Measurements from ENCODE around the gene CDK5. TPM values are rescaled to one million over a fixed set of nuclear protein-coding genes. Genes with fewer than 3 reads are reported as not detected.

CDK5 gene
- total RNA-seq, 2 donors from 2014 or later: 2.3 to 6.3 TPM

DNA sequence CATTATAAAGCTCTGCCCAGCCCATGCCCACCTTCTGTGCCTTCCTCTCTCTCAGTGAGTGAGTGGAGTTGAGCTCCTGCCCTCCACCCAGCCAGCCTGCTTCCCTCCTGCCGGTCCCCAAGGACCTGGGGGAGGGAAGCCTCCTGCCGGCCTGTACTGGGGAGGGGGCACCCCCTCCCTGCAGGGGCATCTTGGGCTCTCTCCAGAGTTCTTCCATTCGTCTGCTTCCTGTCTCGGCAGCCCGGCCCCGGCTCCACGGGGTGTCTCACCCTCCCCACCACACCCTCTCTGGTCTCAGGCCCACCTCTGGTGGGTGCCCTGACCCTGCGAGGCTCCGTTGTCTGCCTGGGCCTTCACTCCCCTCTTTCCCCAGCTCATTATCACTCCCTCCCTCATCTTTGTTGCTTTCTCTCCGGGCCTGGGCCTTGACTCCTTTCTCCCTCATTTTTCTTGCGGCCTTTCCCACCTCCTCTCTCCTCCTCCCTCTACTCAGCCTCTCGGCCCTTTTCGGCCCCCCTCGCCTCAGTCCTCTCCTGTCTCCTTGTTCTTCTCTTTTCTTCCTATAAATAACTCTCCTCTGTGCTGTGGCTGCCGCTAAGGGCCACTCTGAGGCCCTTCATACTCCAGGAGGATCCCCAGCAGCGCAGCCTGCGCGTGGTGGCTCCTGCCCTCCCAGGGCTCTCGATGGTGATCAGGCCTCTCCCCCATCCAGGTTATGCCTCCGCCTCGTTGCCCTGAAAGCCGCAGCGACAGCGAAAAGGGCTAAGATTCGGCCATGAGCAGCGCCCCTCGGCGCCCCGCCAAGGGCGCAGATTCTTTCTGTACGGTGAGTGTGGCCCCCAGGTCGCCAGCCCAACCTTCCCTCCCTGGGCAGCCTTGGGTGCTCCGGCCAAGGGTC, 3.8 kb upstream of the CDK5 start:
- H3K4me1 ChIP-seq: peaks cover 70% of the 10 kb centered on the region
- no peak for TF ChIP-seq POLR2A (IDR thresholded peaks at IDR 0.05)
- TF ChIP-seq, protein P1, sequence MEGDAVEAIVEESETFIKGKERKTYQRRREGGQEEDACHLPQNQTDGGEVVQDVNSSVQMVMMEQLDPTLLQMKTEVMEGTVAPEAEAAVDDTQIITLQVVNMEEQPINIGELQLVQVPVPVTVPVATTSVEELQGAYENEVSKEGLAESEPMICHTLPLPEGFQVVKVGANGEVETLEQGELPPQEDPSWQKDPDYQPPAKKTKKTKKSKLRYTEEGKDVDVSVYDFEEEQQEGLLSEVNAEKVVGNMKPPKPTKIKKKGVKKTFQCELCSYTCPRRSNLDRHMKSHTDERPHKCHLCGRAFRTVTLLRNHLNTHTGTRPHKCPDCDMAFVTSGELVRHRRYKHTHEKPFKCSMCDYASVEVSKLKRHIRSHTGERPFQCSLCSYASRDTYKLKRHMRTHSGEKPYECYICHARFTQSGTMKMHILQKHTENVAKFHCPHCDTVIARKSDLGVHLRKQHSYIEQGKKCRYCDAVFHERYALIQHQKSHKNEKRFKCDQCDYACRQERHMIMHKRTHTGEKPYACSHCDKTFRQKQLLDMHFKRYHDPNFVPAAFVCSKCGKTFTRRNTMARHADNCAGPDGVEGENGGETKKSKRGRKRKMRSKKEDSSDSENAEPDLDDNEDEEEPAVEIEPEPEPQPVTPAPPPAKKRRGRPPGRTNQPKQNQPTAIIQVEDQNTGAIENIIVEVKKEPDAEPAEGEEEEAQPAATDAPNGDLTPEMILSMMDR (IDR thresholded peaks at IDR 0.05): no peak
- intact Hi-C loops (cut with DNase I): no loop called here
- ATAC-seq (no peak), DNase-seq (no peak)
- H3K36me3 ChIP-seq (replicated peaks in 1 of 2; ENCODE audit: insufficient read depth in 1 of 2, low read depth in 2 of 2): peaks cover 2 to 6% of the 10 kb centered on the region in 2 donors
- no peaks in the 10 kb centered on the region for H3K9me3 ChIP-seq
- H3K27ac ChIP-seq: peak overlapping the region; percentile 87 to 97 (median 94)
- no peak overlapping the region for H3K4me3 ChIP-seq
- 45 to 51% methylated on average over 26 to 33 of the region's 33 CpGs for WGBS, 2 donors
- no peaks in the 10 kb centered on the region for H3K27me3 ChIP-seq

DNA sequence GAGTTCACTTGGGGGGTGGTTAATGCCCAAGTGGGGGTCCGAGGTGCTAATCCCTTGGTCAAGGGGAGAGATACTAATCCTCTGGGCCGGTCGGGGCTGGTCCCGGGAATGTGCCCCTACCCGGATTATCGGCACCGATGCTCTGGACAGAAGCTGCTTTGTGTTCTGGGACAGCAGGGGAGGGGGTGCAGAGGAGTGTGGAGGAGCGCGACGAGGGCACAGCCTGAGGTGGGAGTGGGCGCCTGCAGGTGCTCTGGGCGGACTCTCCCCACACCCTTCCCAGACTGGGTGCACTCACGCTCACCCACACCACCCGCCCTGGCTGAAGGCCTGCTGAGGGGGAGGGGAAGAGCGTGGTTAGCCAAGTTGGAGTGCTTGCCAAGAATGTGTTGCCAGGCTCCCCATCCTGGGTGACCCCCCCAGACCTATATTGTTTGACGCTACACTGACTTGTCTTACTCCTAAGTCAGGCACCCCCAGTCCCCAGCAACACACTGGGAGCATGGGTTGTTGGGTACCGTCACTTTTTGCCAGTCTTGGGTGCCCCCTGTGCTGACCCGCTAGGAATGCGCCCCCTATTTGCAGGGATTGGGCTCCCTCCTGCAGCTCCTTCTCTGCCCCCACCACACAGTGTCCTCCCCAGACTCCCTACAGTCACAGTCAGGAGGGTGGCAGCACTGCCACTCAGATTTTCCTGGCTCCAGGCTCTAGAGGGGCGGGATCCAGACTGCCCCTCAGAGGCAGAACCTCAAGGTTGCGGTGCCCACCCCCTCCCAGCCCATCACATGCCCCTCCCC, 2.9 kb upstream of the CDK5 start:
- WGBS, 2 donors: 4 to 6% methylated on average over 5 to 21 of the region's 21 CpGs
- Histone ChIP-seq H3K27me3 (no peaks in the 10 kb centered on the region), H3K4me3 (peak overlapping the region; percentile 48 to 73), H3K9me3 (no peaks in the 10 kb centered on the region), H3K27ac (peak overlapping the region; percentile 92 to 98 (median 96)), H3K4me1 (peaks cover 71% of the 10 kb centered on the region), H3K36me3 (replicated peaks in 1 of 2; ENCODE audit: insufficient read depth in 1 of 2, low read depth in 2 of 2) (peaks cover 2 to 6% of the 10 kb centered on the region in 2 donors)
- no peak for TF ChIP-seq POLR2A (IDR thresholded peaks at IDR 0.05)
- TF ChIP-seq, protein P1 (IDR thresholded peaks at IDR 0.05): no peak
- intact Hi-C loops (cut with DNase I): no loop called here
- no peak for ATAC-seq
- peak; percentile 53 to 67 (median 66) for DNase-seq

DNA sequence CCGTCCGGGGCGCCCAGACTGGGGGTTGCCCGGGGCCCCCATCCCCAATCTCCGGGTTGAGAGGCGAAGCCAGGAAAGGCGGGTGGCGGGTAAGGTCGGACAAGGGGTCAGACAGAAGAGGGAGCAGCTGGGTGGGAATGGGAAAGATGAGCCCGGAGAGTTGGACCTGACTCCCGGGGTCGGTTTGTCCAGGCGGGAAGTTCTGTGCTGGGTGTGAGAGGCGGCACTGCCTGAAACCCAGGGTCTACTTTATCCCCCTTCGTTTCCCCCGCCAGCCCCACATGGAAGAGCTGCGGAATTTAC, 2.4 kb upstream of the CDK5 start:
- Histone ChIP-seq H3K27ac (peak overlapping the region; percentile 92 to 98 (median 96)), H3K4me1 (peaks cover 66% of the 10 kb centered on the region), H3K4me3 (peak overlapping the region; percentile 48 to 73), H3K9me3 (no peaks in the 10 kb centered on the region), H3K27me3 (no peaks in the 10 kb centered on the region), H3K36me3 (replicated peaks in 1 of 2; ENCODE audit: insufficient read depth in 1 of 2, low read depth in 2 of 2) (peaks cover 2 to 6% of the 10 kb centered on the region in 2 donors)
- DNase-seq (no peak), ATAC-seq (no peak)
- WGBS, 2 donors: 0 to 3% methylated on average over 9 to 17 of the region's 17 CpGs
- intact Hi-C loops (cut with DNase I): no loop called here
- TF ChIP-seq, protein P1 (IDR thresholded peaks at IDR 0.05): no peak
- no peak for TF ChIP-seq POLR2A (IDR thresholded peaks at IDR 0.05)

DNA sequence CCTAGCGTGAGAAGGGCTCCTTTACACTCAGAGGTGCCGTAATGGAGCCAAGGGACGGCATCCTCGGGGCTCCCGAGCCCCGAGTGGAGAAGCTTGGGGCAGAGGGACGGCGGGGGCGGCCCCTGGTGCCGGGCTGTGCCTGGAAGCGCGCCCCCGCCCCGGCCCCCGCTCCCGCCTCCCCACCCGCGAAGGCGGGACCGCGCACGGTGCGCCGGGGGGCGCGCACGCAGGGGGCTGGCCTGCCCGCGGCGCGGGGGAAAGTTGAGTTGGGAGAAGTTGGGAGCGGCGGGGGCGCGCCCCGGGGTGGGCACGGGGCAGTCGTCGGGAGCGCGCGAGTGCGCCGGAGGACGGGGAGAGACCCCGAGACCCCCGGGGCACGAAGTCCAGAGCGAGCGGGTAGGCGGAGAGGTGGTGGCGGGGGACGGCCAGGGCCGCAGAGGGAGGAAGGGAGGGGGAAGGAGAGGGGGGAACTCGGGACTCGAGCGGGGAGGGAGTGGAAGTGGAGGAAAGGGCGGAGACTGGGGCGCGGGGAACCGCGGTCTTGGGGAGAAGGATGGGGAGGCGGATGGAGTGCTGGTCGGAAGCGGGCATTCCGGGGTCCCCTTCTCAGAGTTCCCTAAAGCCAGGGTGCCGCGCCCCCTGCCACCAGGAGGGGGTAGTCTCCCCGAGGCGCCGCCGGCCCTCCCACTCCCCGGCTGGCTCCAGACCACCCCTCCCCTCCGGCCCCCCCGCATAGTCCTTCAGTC, 1.8 kb upstream of the CDK5 start, which contains the start of gene SLC4A2:
TSS of gene SLC4A2 (plus strand) at position 223 of the 746 bp plus-strand sequence. CDS start 2,399 bp downstream, outside the sequence.
- TF ChIP-seq, protein P1 (IDR thresholded peaks at IDR 0.05): peak; percentile 15 to 54 (median 35)
- peak in 2 of 3 donors; percentile 55 to 59 for TF ChIP-seq POLR2A (IDR thresholded peaks at IDR 0.05)

More for the DNA sequence above, 1.8 kb upstream of the CDK5 start, which contains the start of gene SLC4A2:
- no peaks in the 10 kb centered on the region for H3K27me3 ChIP-seq
- H3K36me3 ChIP-seq (replicated peaks in 1 of 2; ENCODE audit: insufficient read depth in 1 of 2, low read depth in 2 of 2): peaks cover 0 to 2% of the 10 kb centered on the region in 2 donors
- no peaks in the 10 kb centered on the region for H3K9me3 ChIP-seq
- peak; percentile 67 to 80 (median 74) for DNase-seq
- peak within 1 kb of the TSS; percentile 48 to 73 for H3K4me3 ChIP-seq
- intact Hi-C loops (cut with DNase I): no loop called here
- H3K4me1 ChIP-seq: peaks cover 60% of the 10 kb centered on the region
- H3K27ac ChIP-seq: peak within 1 kb of the TSS; percentile 92 to 98 (median 96)
- peak; percentile 39 for ATAC-seq
- 1 to 3% methylated on average over 24 to 52 of the region's 75 CpGs for WGBS, 2 donors

Data from body of pancreas (tissue), 4 donors.